ENCODE data around the gene CKLF.
A peak's percentile ranks its signal among the peaks of the same experiment; 100 is the strongest.
"Not testable (repeated sequence)": the region's sequence is repeated elsewhere in the genome, so short reads cannot be mapped to it uniquely, and the experiment has no call there.

CKLF gene

GRCh38 chr16:66552286-66553177 is at the start of gene CKLF:
CKLF (plus strand) TSS chr16:66552576; CDS start chr16:66552716, 140 bp downstream.
- peak; percentile 91 for DNase-seq

- DNase-seq = no peak
Observed at GRCh38 chr16:66503030-66503429, 49.3 kb upstream of the CKLF start.

- no peak for DNase-seq
Observed at GRCh38 chr16:66503612-66504011, 48.8 kb upstream of the CKLF start.

GRCh38 chr16:66507731-66508239 is 44.6 kb upstream of the CKLF start:
- DNase-seq = no peak

- no peak for DNase-seq
Observed at GRCh38 chr16:66508248-66508913, 44.0 kb upstream of the CKLF start.

- no peak for DNase-seq
Observed at GRCh38 chr16:66508914-66509496, 43.4 kb upstream of the CKLF start.

GRCh38 chr16:66509576-66509975 is 42.8 kb upstream of the CKLF start:
- no peak for DNase-seq

- no peak for DNase-seq
Observed at GRCh38 chr16:66510298-66510697, 42.1 kb upstream of the CKLF start.

GRCh38 chr16:66510711-66511601 is 41.4 kb upstream of the CKLF start:
- no peak for DNase-seq

GRCh38 chr16:66511602-66512271 is 40.6 kb upstream of the CKLF start:
- DNase-seq = peak; percentile 56

- no peak for DNase-seq
Observed at GRCh38 chr16:66512272-66513110, 39.9 kb upstream of the CKLF start.

- no peak for DNase-seq
Observed at GRCh38 chr16:66513111-66513723, 39.2 kb upstream of the CKLF start.

GRCh38 chr16:66514391-66514790 is 38.0 kb upstream of the CKLF start:
- not testable (repeated sequence) for DNase-seq

GRCh38 chr16:66514980-66515595 is 37.3 kb upstream of the CKLF start:
- not testable (repeated sequence) for DNase-seq

- DNase-seq = peak; percentile 50
Observed at GRCh38 chr16:66515596-66516508, 36.5 kb upstream of the CKLF start.

- no peak for DNase-seq
Observed at GRCh38 chr16:66516509-66516807, 35.9 kb upstream of the CKLF start.

GRCh38 chr16:66516808-66517585 is 35.4 kb upstream of the CKLF start:
- peak; percentile 92 for DNase-seq

GRCh38 chr16:66517586-66518263 is 34.7 kb upstream of the CKLF start:
- DNase-seq = no peak
